Stimulated activated CD4-positive, alpha-beta T cell treated with anti-CD3 and anti-CD28 coated beads, Interleukin-2, amount 100 ng/mL, for 24 hours (primary cell): ENCODE measurements around the gene KRT7.
"Not testable (repeated sequence)": the region's sequence is repeated elsewhere in the genome, so short reads cannot be mapped to it uniquely, and the experiment has no call there.

Source experiments
- DNase-seq, 2 donors: peaks; one replicate each; pipeline ENCODE4 v3.0.0-alpha.2; 2020

Gene KRT7

DNA sequence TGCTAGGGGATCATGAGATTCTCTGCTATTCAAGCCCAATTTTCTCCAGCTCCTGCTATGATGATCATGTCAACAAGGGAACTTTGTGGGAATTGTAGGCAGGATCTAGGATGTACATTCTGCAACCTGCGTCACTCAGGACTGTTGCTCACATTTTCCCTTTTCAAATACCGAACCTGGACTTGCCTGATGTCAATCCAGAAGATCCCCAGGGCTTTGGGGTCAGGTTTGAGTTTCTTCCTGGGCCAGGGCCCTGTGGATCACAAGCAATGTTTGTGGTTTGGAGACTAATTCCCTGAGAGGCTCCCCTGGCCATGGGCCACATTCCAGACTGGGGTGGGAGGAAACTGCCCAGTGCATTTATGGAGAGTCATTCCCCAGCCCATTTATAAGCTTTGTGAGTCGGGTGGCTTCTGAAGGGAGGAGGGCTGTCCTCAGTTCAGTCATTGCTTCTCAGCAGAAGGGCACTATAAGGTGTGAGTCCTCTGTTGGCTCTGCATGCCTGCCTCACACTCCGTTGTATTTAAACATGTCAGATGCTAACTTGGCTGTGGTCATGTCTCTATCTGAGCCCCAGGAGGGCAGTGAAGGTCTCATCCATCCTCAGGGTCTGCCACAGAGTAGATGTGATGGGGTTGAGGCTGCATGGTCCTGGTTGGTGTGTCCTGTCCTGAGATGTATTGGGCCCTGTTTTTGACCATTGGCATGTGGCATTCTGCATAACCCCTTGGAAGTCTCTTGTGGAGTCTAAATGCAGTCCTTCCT is 47.9 kb downstream of the KRT7 start:
- no peak for DNase-seq

GRCh38 chr12:52284562-52285171 is 51.6 kb downstream of the KRT7 start:
- no peak for DNase-seq

DNA sequence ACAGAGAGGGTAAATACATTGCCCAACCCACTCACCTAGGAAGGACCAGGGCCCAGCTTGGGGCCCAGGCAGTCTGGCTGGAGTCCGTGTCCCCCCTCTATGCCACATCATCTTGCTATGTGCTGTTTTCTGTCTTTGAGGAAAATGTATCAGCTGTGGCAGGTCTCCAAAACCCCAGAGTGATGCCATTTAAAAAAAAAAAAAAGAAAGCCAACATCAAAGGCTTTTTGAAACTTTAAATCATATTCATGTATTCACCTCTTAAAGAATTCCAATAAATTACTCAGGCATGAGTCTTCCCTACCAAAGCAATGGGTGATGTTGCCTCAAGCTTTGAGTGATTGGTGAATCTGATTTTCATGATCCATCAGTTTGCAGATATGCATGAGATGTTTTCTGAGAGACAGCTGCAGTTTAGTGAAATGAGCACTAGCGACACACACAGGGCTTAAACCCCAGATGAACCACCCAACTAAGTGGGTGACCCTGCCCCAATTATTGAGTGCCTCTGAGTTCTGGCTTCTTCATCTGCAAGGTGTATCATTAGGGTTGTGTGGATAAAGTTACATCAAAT is 52.2 kb downstream of the KRT7 start:
- no peak for DNase-seq

DNA sequence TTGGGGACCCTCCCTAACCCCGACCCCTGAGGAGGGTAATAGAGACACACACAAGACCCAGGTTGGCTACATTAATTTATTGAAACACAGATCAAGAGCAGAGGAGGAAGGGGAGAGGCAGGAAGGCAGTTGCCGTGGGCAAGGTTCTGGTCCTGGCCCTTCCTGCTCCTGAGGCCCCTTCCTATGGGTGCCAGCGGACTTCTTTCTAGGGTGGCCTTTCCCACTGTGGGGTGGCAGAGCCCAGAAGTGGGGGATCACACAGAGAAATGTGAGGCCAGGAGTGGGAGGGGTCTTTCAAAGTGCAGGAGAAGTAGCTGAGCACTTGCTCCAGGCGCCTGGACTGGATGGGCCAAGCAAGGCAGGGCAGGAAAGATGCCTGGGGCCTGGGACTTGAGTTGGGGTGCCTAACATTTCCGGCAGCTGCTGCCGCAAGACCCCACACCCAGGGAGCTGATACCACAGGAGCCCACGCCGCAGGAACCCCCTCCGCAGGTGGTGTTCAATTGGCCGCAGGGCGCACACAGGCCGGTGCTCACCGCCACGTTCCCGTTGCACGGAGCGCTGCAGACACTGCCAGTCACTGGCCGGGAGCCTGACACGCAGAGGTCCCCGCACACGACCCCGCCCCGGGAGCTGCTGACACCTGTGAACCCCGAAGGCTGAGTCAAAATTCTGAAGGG is 52.9 kb downstream of the KRT7 start:
- DNase-seq: no peak

GRCh38 chr12:52286857-52287785 is 54.1 kb downstream of the KRT7 start:
- DNase-seq: not testable (repeated sequence)

DNA sequence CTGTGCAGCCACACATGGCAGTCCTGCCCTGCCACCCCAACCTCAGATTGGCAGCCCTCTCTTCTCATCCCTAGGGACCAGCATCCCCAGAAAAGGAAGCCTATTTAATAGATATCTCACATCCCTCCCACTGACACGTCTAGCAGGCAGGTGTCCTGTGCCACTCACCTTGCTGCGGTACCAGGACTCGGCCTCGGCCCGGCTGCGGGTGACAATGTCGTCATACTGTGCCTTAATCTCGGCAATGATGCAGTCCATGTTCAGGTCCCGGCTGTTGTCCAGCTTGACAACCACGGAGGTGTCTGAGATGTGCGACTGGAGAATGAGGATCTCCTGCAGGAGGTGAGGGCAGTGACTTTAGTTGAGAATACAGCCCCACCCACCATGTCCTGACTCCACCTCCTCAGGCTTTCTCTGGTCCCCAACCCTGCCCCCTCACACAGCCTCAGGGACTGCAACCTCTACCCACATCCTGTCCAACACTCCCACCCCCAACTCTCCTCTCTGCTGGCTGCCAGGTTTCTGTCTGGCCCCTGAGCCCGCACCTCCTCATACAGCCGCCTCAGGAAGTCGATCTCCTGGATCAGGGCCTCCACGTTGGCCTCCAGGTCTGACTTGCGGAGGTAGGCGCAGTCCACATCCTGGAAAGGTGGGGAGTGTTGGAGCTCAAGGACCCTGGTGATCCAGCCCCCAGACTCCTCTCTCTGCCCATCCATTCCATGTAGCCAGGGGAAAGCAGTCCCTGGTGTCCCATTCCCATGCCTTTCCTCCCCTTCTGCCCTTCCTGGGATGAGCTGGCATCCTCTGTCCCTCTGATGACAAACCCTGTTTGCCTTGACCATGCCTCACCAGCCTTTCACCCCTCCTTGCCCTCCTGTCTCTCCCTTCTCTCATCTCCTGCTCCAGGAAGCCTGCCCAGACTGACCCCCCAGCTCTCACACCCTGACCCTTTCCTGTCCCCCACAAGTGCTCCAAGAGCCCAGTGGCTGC is 55.1 kb downstream of the KRT7 start:
- DNase-seq: not testable (repeated sequence)

DNA sequence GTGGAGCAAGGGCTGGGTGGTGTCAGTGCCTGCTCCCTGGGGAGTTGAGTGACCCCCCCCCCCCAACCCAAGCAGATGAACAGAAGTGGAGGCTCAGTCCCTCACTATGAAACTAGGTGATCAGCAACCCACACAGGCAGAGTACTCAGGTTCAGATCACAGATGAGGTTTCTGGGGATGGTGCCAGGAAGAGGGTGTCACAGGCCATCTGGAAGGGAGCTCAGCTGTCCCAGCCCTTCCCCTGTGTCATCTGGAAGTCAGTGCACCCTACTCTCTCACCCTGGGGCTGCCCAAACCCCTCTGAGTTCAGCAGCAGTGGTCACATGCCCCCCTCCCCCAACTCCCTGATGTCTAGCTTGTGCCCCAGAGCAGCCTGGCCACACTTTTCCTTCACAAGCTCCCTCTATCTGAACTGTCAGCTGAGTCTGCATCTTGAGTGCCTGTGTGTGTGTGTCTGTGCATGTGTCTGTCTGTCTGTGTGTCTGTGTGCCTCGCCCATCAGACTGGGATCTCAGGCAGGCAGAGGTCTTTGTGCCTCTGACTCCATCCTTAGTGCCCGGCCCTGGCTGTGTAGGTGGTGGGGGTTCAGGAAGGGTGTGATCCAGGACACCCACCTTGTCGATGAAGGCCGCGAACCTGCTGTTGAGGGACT is 57.6 kb downstream of the KRT7 start:
- DNase-seq: not testable (repeated sequence)

- DNase-seq: no peak
Observed at GRCh38 chr12:52291267-52291935, 58.4 kb downstream of the KRT7 start, which contains the start of gene KRT81. Gene KRT81 (minus strand): TSS chr12:52291534. CDS start chr12:52291465, 69 bp downstream.

GRCh38 chr12:52293926-52294325 is 60.9 kb downstream of the KRT7 start:
- no peak for DNase-seq

DNA sequence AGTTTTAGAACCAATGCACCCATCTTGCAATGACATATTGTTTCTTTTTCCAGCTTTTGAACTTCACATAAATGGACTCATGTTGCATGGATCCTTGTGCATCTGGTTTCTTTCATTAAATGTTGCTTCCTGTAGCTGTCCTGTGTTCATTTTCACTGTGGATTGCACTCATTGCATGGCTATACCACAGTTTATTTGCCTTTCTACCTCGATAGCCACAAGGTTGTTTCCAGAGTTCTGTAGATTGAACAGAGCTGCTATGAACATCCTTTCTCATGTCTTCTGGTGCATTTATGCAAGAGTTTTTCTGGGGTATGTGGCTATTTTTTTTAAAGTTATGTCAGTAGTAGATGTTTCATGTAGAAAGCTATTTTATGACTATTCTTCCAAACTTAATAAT is 61.8 kb downstream of the KRT7 start:
- DNase-seq: no peak

DNA sequence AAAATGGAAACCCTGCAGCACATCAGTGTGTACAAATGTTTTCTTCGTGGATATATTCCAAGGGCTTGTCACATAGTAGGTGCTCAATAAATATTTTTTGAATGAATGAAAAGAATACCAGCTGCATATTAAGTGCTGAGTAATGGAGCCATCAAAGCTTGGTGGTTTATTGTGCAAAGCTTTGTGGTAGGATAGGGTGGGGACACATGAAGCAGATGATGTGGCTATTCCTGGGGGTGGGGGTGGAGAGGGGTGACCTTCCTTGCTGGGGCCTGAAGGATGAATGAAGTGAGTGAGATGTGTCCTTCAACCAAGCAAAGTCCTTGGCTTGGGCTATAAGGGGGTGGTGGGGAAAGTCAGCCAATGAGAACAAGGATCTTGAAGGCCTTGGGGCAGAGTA is 62.6 kb downstream of the KRT7 start:
- peak in 1 of 2 donors; percentile 2 for DNase-seq

DNA sequence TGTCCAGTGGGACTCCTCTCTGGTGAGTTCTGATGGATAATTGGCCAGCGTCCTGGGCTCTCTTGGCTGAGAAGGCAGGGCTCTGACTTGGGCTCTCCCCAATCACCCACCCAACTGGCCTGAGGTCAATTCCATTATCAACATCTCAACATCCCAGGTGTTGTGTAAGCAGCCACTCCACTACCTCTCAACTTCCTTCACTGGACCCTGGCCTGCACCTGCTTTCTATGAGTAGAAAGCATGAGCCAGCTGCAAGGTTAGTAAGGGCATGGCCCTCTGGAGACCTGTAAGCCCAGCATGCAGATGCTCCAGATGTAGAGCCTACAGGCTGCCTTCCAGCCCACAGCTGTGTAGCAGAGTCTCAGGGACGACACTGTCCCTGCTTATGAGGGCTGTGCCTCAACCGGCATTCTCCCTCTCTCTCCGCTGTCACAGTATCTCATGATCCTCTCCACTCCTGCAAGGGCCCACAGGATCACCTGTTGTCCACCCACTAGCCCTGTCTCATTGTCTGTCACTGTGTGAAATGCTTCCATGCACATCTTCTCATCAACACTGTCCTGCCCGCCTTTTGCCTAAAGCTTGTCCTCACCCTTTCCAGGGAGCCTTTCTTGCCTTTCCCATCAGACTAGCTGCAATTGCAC is 63.7 kb downstream of the KRT7 start:
- no peak for DNase-seq
